ENCODE measurements around the gene TSSK2.

DNA sequence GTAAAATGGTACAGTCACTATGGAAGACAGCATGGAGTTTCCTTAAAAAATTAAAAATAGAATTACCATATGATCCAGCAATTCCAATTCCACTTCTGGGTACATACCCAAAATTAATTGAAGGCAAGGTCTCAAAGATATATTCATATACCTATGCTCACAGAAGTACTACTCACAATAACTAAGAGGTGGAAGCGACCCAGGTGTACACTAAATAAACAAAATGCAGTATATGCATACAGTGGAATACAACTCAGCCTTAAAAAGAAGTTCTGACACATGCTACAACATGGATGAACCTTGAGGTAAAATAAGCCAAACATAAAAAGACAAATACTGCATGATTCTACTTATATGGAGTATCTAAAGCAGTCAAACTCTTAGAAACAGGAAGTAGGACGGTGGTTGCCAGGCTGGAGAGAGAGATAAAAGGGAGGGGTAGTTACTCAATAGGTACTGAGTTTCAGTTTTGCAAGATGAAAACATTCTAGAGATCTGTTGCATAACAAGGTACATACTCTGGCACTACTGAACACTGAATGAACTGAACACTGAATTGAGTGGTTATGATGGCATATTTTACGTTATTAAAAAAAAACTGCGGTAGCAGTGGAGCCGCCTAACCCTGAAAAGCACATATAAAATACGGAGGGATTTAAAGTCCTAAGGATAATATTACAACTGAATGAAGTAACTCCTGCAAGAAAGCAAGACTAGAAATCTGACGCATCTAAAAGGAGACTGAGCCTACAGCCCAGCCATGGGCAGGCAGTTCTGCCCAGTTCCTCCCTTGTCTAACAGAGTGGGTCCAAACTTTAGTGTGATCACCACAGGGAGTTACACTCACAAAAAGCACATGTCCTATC, 21.7 kb upstream of the TSSK2 start:
- TF ChIP-seq, protein P1, sequence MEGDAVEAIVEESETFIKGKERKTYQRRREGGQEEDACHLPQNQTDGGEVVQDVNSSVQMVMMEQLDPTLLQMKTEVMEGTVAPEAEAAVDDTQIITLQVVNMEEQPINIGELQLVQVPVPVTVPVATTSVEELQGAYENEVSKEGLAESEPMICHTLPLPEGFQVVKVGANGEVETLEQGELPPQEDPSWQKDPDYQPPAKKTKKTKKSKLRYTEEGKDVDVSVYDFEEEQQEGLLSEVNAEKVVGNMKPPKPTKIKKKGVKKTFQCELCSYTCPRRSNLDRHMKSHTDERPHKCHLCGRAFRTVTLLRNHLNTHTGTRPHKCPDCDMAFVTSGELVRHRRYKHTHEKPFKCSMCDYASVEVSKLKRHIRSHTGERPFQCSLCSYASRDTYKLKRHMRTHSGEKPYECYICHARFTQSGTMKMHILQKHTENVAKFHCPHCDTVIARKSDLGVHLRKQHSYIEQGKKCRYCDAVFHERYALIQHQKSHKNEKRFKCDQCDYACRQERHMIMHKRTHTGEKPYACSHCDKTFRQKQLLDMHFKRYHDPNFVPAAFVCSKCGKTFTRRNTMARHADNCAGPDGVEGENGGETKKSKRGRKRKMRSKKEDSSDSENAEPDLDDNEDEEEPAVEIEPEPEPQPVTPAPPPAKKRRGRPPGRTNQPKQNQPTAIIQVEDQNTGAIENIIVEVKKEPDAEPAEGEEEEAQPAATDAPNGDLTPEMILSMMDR (IDR thresholded peaks at IDR 0.05; ENCODE audit: poor library complexity, severe bottlenecking) = no peak
- TF ChIP-seq, protein P2, sequence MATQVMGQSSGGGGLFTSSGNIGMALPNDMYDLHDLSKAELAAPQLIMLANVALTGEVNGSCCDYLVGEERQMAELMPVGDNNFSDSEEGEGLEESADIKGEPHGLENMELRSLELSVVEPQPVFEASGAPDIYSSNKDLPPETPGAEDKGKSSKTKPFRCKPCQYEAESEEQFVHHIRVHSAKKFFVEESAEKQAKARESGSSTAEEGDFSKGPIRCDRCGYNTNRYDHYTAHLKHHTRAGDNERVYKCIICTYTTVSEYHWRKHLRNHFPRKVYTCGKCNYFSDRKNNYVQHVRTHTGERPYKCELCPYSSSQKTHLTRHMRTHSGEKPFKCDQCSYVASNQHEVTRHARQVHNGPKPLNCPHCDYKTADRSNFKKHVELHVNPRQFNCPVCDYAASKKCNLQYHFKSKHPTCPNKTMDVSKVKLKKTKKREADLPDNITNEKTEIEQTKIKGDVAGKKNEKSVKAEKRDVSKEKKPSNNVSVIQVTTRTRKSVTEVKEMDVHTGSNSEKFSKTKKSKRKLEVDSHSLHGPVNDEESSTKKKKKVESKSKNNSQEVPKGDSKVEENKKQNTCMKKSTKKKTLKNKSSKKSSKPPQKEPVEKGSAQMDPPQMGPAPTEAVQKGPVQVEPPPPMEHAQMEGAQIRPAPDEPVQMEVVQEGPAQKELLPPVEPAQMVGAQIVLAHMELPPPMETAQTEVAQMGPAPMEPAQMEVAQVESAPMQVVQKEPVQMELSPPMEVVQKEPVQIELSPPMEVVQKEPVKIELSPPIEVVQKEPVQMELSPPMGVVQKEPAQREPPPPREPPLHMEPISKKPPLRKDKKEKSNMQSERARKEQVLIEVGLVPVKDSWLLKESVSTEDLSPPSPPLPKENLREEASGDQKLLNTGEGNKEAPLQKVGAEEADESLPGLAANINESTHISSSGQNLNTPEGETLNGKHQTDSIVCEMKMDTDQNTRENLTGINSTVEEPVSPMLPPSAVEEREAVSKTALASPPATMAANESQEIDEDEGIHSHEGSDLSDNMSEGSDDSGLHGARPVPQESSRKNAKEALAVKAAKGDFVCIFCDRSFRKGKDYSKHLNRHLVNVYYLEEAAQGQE (IDR thresholded peaks at IDR 0.05; ENCODE audit: borderline replicate concordance) = no peak
- no peak for TF ChIP-seq MXI1 (conservative IDR thresholded peaks at IDR 0.05; ENCODE audit: poor library complexity, severe bottlenecking)
- TF ChIP-seq POLR2AphosphoS5 (IDR thresholded peaks at IDR 0.05) = no peak
- no peak for TF ChIP-seq EZH2 (IDR thresholded peaks at IDR 0.05; ENCODE audit: borderline replicate concordance, insufficient read depth, low read length, poor library complexity, severe bottlenecking)
- TF ChIP-seq TAF1 (IDR thresholded peaks at IDR 0.05; ENCODE audit: low read depth) = no peak
- TF ChIP-seq EP300 (conservative IDR thresholded peaks at IDR 0.05; ENCODE audit: poor library complexity, severe bottlenecking) = no peak
- no peak for TF ChIP-seq RAD21 (conservative IDR thresholded peaks at IDR 0.05)

Measured in neural cell (in vitro differentiated cells).